Keratinocyte (primary cell): ENCODE results near the gene ANKS1B.

Experiments
- CTCF ChIP-seq, 3 experiments: IDR thresholded peaks in 1 of 3; conservative IDR thresholded peaks in 1 of 3; optimal IDR thresholded peaks in 1 of 3; 2 replicates in 2 of 3; 3 replicates in 1 of 3; pipeline versions ENCODE3 to v1.5.1; 2011; ENCODE audit warnings: low read length in 3 of 3, mild to moderate bottlenecking in 3 of 3, moderate library complexity in 2 of 3, control low read depth in 1 of 3, inconsistent platforms in 1 of 3; ENCODE audit not compliant: insufficient read depth in 2 of 3; ENCODE audit errors: extremely low read depth in 1 of 3
- EZH2 ChIP-seq: IDR thresholded peaks from one replicate; pipeline ENCODE4 v1.6.1; 2012; ENCODE audit warnings: inconsistent platforms, mild to moderate bottlenecking, low read length, moderate library complexity

- no peak for TF ChIP-seq CTCF (optimal IDR thresholded peaks at IDR 0.05 in 1 of 3, IDR thresholded peaks at IDR 0.05 in 1 of 3, conservative IDR thresholded peaks at IDR 0.05 in 1 of 3; ENCODE audit: extremely low read depth in 1 of 3, insufficient read depth in 2 of 3, low read length in 3 of 3)
- no peak for TF ChIP-seq EZH2
These were observed 614.2 kb downstream of the ANKS1B start for GRCh38 chr12:99370421-99371138.
